PC-3 (cell line): ENCODE measurements around the gene SRXN1. TPM values are rescaled to one million over a fixed set of nuclear protein-coding genes. Genes with fewer than 3 reads are reported as not detected.

Experiments
- ATAC-seq: fragments of 200-7000 bp; cut with Tn5 transposase; 2 replicates; pipeline ENCODE4 v1.9.1; 2020; ENCODE audit warnings: mild to moderate bottlenecking, moderate library complexity
- BruUV-seq: library from RNA; stranded (reverse); fragments of 400-500 nt; replicated peaks from 2 replicates; lab custom pipeline; 2021; lab: Mats Ljungman, UMichigan
- CTCF ChIA-PET: fragments of 300-600 bp; sonication (Branson Sonifier 250); formaldehyde crosslinking; loops from one replicate; lab custom pipeline; 2022; ENCODE audit warnings: antibody characterized with exemption; lab: Charles Lee
- POLR2A ChIA-PET: fragments of 300-600 bp; sonication (Branson Sonifier 250); formaldehyde crosslinking; loops from one replicate; lab custom pipeline; 2022; ENCODE audit warnings: antibody characterized with exemption; ENCODE audit not compliant: unreplicated experiment; lab: Charles Lee
- DNase-seq: peaks from one replicate; pipeline ENCODE4 v3.0.0-alpha.2; 2015
- H2AFZ ChIP-seq: fragments of 300-600 bp; sonication (generic); 2 replicates; pipeline ENCODE4 v1.6.0; 2016; ENCODE audit warnings: antibody characterized with exemption, low read length
- H3F3A ChIP-seq: fragments of 300-600 bp; sonication (generic); one replicate; pipeline ENCODE4 v1.6.0; 2017; ENCODE audit warnings: antibody characterized with exemption, low read length, control low read depth, mild to moderate bottlenecking; ENCODE audit not compliant: unreplicated experiment
- H3K27ac ChIP-seq: fragments of 300-600 bp; sonication (generic); 2 replicates; pipeline ENCODE4 v1.5.1; 2016; ENCODE audit warnings: mild to moderate bottlenecking, low read length
- H3K27me3 ChIP-seq: fragments of 300-600 bp; sonication (generic); 2 replicates; pipeline ENCODE4 v1.6.1; 2016; ENCODE audit warnings: low read length, mixed read lengths
- H3K36me3 ChIP-seq: fragments of 300-600 bp; sonication (generic); 2 replicates; pipeline ENCODE4 v1.6.1; 2016; ENCODE audit warnings: low read depth, mixed run types, low read length, mixed read lengths
- H3K4me1 ChIP-seq: fragments of 300-600 bp; sonication (generic); 2 replicates; pipeline ENCODE4 v1.5.1; 2016; ENCODE audit warnings: low read length; ENCODE audit not compliant: insufficient read depth
- H3K4me2 ChIP-seq: fragments of 300-600 bp; sonication (generic); 2 replicates; pipeline ENCODE4 v1.6.0; 2016; ENCODE audit warnings: low read length
- H3K4me3 ChIP-seq: fragments of 300-600 bp; sonication (generic); 2 replicates; pipeline ENCODE4 v1.5.1; 2016; ENCODE audit warnings: mild to moderate bottlenecking, low read length, mixed read lengths
- H3K79me2 ChIP-seq: fragments of 300-600 bp; sonication (generic); 2 replicates; pipeline ENCODE4 v1.6.1; 2017; ENCODE audit warnings: low read length, mixed read lengths
- H3K9ac ChIP-seq: fragments of 300-600 bp; sonication (generic); 2 replicates; pipeline ENCODE4 v1.6.0; 2016; ENCODE audit warnings: mild to moderate bottlenecking, low read length
- H3K9me2 ChIP-seq: fragments of 300-600 bp; sonication (generic); replicated peaks from 2 replicates; pipeline ENCODE4 v1.6.1; 2016; ENCODE audit warnings: mixed run types, low read length, mixed read lengths
- H3K9me3 ChIP-seq: fragments of 300-600 bp; sonication (generic); 2 replicates; pipeline ENCODE4 v1.6.1; 2016; ENCODE audit warnings: low read length, mixed read lengths
- H4K20me1 ChIP-seq: fragments of 300-600 bp; sonication (generic); 2 replicates; pipeline ENCODE4 v1.6.1; 2016; ENCODE audit warnings: low read length, mixed read lengths
- CTCF ChIP-seq: fragments of 300-600 bp; sonication (generic); conservative IDR thresholded peaks from 2 replicates; pipeline ENCODE4 v1.5.1; 2017; ENCODE audit warnings: antibody characterized with exemption, low read depth, mild to moderate bottlenecking, low read length
- EZH2 ChIP-seq: fragments of 300-600 bp; sonication (generic); IDR thresholded peaks from one replicate; pipeline ENCODE4 v1.6.1; 2017; ENCODE audit warnings: antibody characterized with exemption, mild to moderate bottlenecking, low read length; ENCODE audit not compliant: unreplicated experiment
- EZH2phosphoT487 ChIP-seq: fragments of 300-600 bp; sonication (generic); IDR thresholded peaks from 2 replicates; pipeline ENCODE4 v1.6.1; 2018; ENCODE audit warnings: mild to moderate bottlenecking, antibody characterized with exemption, low read length, borderline replicate concordance
- intact Hi-C: fragments of 100-400 bp; cut with micrococcal nuclease; formaldehyde crosslinking; loops from 2 replicates; pipeline ENCODE4 v1.9.0; 2023
- total RNA-seq: library from RNA; depleted of rRNA; stranded (reverse); fragments of >200 nt; gene quantifications from 2 replicates; pipeline ENCODE4 v1.2.3, GENCODE V29; 2014

The SRXN1 gene
- total RNA-seq, 1 experiment from 2014 or later = 105 TPM

- Histone ChIP-seq H3K27ac (no peak overlapping the region), H3K36me3 (no peaks in the 10 kb centered on the region), H2AFZ (no peak overlapping the region), H3F3A (no peaks in the 10 kb centered on the region), H3K9me3 (no peaks in the 10 kb centered on the region), H3K4me1 (no peaks in the 10 kb centered on the region), H3K4me2 (no peak overlapping the region), H3K79me2 (no peaks in the 10 kb centered on the region), H3K4me3 (no peak overlapping the region), H3K9me2 (no peaks in the 10 kb centered on the region), H3K27me3 (peaks cover 34% of the 10 kb centered on the region), H3K9ac (no peak overlapping the region), H4K20me1 (no peaks in the 10 kb centered on the region)
- DNase-seq (no peak), ATAC-seq (no peak)
- ChIA-PET CTCF (no interaction called here), POLR2A (no interaction called here)
- no peak for TF ChIP-seq CTCF
- TF ChIP-seq EZH2phosphoT487 = no peak
- no peak for TF ChIP-seq EZH2
- intact Hi-C loops = no loop called here
- BruUV-seq = no TSS peak
Observed at GRCh38 chr20:608970-609369, 44.0 kb downstream of the SRXN1 start.

GRCh38 chr20:607476-607875, 45.5 kb downstream of the SRXN1 start:
- CTCF ChIA-PET = no interaction called here

More at GRCh38 chr20:607476-607875, 45.5 kb downstream of the SRXN1 start:
- Histone ChIP-seq H4K20me1 (no peaks in the 10 kb centered on the region), H3K27me3 (peaks cover 20% of the 10 kb centered on the region), H2AFZ (no peak overlapping the region), H3K27ac (no peak overlapping the region), H3K79me2 (no peaks in the 10 kb centered on the region), H3K9me3 (no peaks in the 10 kb centered on the region), H3K4me3 (no peak overlapping the region), H3K36me3 (no peaks in the 10 kb centered on the region), H3K9me2 (no peaks in the 10 kb centered on the region), H3K9ac (no peak overlapping the region), H3K4me2 (no peak overlapping the region), H3F3A (no peaks in the 10 kb centered on the region), H3K4me1 (no peaks in the 10 kb centered on the region)
- TF ChIP-seq EZH2phosphoT487 = no peak
- TF ChIP-seq EZH2 = no peak
- TF ChIP-seq CTCF = no peak
- POLR2A ChIA-PET = interaction anchor here (0.5 kb wide), 1 partner anchor 270 kb away, joined by 4 read pairs; no protein-coding TSS in a partner anchor
- no TSS peak for BruUV-seq
- ATAC-seq = no peak
- intact Hi-C loops = no loop called here
- no peak for DNase-seq
